ENCODE results near the gene CRABP1.

CRABP1 gene

DNA sequence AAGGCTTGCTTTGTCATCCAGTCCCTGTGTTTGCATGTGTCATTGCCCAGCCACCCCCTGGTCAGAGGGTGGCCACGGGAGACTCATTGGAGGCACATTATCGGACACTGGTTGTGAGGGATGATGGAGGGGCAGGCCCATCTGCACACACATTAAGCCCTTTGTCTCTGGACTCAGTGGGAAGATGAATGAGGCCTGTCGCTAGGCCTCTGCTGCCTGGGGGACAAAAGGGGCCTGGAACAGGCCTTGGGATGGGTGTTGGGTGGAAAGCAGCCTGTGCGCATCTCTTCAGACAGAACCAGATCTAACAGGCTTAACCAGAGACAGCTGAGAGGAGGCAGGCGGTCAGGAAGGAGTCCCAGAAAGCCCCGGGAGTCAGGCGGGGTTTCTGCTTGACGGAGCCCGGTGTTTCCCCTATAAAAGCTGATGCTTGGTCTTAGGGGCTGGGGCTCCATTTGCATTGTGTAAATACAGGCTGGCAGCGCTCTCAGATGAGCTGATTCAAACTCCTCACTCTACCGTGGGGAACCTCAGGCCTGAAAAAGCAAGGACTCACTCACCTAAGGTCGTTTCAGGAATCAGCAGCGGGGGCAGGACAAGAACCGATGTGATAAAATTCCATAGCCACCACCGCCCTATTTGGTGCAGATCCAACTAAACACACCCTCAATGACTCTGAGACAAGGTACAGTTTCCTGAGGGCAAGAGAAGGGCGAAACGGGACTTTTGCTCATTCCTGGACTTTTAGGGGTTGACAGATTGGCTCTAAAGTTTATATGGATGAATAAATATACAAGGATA is 23.7 kb upstream of the CRABP1 start:
- peak; percentile 25 for DNase-seq

DNA sequence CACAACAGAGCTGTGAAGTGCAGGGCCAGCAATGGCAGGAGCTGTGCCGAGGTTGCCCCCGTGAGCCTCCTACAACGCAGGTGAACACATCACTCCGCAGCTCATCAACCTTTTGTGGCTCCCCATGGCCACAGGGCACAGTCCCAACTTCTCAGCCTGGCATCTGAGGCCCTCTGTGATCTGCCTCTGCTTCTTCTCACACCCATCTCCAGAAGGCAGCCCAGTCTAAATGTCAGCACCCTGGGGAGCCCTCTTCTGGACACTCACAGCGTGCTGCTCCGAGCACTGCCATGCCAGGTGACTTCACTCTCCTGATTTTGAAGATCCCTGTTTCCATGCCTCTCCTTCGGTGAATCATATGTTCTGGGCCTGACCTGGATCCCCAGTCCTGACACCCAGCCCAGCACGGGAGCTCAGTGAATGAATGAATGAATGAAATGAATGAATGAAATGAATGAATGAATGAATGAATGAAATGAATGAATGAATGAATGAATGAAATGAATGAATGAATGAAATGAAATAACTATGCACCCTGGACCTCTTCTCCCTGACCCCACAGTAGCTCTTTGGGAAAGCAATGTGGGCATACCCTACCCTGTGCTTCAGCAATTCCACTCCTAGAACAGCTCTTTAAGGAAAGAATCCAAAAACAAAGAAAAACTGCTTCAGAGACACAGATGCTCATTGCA is 22.9 kb upstream of the CRABP1 start:
- no peak for DNase-seq

DNA sequence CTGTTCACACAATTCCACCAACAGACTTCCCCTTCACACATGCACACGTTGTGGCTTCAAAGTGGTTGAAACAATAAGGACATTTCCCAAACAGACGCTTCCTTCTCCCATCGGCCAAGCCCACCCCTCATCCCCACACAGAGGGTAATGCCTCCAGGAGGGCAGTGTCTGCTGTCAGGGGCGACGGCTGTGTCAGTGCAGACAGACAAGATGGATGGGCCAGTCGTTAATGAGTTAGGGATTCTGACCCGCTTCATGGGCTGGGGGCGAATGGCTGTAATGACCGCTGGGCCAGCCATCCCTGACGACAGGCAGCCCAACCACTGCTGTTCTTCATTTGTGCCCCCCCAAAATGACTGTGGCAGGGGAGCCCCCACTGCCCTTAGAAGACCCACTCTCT is 20.6 kb upstream of the CRABP1 start:
- DNase-seq: no peak

DNA sequence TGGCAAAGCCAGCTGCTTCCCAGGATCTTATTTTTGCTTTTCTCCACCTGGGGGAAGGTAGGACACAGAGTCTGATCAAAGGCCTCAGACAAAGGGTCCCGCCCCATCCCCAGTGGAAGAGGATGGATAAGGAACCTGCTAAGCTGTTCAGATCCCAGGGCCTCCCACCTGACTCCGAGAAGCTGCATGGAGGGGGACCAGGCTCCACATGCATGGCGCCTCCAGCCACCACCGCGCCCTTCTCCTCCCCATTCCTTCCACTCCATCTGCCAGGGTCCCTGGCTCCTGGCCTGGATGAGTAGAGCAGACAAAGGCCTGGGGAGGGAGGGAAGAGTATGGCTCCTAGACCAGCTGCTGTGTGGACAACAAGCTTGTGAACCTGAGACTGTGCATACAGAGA is 20.0 kb upstream of the CRABP1 start:
- no peak for DNase-seq

DNA sequence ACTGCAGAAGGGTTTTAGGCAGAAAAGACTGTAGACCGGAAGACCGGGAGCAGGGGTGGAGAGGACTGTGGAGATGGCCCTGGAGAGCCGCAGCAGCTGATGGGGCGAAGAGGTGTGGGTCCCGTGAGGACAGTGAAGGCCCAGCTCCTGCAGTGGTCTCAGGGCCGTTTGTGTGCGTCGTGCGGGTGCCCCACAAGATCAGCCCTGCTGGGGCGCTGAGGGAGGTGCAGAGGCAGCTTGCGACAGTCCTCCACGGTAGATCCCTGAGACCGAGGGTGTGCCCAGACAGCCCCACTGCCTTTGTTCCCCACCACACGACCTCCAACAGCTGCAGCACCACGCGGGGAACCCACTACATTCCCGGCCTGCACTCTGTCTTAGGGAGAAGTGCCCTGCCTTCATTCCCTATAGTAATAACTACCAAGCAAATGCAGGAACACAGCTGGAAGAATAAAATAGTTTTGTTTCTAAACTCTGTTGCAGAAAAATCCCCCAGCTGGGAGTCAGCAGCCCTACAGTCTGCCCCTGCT is 19.0 kb upstream of the CRABP1 start:
- no peak for DNase-seq

DNA sequence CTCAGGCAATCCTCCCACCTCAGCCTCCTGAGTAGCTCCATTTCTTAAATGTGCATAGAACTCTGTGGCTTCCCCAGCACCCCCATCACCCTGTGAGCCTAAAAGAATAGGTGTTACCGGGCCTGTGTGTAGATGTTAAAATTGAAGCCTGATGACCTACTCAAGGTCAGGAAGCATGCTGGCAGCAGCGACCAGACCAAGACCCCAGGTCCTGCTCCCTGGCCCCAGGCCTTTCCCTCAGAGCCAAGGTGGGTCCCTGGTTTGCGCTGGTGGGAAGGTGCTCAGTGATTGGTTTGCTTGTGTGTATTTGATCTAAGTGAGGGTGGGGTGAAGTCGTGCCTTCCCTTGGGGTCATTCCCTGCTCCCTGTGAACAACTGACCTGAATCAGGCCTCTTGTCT is 18.4 kb upstream of the CRABP1 start:
- DNase-seq: no peak

DNA sequence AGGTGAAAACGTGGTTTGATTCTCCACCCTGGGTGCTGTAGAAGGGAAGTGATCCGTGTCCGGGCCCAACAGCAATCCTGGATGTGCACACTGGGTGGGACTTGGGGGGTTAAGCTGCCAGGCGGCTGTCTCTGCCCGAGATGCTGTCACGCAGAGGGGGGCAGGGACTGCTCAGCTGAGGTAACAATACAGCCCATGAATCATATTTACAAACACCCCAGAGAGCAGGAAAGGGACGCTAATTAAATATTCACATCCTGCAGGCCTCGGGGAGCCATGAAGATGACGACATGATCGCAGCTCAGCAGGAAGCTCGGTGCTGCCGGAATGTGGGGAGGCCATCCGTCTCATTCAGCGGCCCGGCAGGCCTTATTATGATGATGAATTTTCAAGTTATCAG is 17.9 kb upstream of the CRABP1 start:
- DNase-seq: peak; percentile 28

DNA sequence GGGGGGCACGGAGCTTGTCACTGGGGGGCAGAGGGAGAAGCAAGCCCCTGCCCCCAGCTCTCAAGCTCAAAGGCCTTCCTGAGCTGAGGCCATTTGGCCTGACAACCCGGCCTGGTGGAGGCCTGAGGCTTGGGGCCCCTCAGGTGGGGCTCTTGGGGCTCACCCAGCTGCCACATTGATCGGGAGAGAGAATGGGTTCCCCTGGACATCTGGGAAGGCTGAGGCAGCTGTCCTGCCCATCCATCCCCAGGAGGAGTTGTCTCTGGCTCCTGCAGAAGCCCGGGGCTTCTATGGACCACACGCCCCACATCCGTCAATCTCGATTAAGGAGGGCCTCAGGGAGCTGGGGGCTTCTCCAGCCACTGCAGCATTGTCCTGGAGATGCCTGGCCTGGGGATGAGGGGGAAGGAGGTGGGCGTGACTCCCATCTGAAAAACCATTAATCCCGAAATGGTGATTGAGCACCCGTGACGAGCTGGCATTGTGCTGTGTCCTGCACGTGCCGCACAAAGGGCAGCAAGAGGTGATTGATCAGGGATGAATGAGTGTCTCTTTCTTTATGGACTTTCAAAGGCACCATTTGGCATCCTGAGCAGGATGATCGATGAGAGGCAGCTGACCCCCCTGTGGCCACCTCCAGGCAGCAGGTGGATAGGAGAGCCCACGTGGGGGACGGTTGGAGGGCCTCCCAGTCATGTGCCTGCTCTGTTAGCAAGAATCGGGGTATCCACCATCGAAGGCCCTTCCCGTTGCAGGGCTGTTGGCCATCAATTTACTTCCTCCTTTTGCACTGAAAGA is 17.2 kb upstream of the CRABP1 start:
- DNase-seq: no peak

DNA sequence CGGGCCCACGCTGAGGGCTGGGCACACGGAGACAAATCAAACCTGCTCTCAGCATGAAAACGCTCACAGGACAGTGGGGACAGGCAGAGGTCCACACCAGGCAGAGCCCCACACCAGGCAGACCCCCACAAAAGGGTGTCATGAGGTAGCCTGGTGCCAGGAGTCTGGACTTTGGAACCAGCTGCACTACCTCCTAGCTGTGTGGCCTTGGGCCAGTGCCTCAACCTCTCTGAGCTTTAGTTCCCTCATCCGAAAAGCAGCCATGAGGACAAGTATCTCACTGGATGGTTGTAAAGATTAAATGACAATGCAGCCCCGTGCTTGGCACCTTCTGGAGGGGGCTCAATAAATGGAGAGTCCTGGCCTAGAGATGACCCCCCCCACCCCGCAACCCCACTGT is 16.5 kb upstream of the CRABP1 start:
- DNase-seq: no peak

DNA sequence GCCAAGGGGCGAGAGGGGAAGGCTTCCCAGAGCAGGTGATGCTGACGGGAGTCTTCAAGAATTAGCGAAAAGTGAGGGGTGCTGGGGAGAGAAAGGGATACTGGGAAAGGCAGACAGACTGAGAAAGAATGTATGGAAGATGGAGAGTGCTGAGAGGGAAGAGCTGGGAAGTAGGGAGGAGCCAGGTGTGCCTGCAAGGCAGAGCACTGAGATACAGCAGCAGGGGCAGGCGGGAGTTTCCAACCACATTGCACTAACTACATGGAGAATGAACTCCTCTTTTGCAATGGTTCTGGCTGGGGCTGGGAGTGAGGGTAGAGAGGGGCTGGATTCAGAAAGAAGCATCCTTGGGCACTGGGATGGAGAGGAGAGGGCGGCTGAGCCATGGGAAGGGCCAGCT is 16.0 kb upstream of the CRABP1 start:
- no peak for DNase-seq

DNA sequence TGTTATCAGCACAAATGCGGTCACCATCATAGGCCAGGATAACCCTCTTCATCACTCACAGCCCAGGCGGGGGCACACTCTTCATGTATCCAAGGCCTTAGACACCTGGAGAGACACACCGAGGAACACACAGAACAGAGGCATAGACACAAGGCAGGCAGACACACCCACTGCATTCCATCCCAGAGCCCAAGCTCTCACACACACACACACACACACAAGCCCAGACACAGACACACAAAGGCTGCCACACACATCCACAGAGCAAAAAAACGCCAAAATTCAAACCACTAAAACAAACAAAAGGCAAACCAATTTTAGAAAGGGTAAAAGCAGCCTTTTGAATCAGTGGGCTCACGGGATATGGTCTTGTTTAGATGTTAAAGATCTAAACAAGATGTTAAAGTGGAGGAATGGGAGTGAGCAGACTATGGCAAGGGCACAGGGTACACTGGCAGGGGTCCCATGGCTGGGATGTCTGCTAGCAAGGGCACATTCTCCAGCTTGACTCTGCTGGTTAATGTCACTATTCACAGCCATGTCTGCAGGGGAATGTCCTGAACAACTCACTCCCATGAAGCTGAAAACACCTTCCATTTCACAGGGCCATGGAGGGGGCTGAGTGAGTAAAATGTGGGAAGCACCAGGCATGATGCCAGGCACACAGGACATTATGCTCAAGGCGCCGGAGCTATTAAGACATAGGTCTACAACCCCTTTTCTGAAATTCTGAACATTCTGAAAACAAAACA is 14.9 kb upstream of the CRABP1 start:
- DNase-seq: no peak

DNA sequence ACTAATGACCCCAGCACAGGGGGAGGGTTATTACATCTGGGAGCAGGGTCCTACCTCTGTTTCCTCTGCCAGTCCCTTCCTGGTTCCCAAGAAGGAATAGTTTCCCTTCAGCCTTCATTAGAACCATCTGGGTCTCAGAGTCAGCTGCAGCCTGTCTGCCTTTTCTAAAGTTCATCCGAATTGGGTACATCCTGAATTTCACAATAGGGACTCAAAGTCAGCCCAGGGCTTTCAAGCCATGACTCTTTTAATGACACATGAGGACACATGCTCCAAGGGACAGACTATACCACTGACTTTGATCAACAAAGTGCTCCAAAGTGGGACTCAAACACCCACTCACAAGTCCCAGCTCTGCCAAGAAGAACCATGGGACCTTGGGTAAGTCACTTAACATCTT is 12.7 kb upstream of the CRABP1 start:
- DNase-seq: no peak

DNA sequence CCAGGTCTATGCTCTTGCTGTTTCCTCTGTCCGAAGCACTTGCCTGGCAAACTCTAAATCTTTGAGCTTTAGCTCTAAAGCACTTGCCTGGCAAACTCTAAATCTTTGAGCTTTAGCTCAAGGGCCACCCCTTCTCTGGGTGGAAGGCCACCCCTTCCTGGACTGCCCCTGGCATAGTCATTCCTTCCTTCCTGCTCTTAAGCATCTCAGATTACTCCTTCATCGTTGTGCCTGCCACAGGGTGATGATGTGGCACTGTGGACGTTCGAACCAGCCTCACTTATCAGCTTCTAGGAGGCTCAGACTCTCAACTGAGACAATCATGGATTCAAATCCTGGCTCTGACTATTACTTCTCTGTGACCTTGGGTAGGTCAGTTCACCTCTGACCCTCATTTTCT is 10.5 kb upstream of the CRABP1 start:
- DNase-seq: no peak

DNA sequence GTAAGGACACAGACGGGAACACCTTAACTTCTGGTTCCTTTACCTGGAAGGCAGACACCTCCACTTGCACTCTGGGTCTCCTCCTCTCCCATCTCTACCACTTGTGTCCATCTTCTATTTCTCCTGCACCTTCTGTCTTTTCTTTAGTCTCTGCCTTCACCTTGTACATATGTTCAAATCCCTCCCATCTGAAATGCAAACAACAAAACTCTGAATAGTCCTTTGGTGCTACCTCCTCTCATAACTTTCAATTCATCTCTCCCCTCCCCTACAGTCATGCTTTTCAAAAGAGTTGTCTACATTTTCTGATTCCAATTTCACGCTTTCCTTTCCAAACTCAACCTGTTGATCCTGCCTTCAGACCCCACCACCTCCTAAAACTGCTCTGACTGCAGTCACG is 5.3 kb upstream of the CRABP1 start:
- DNase-seq: no peak

DNA sequence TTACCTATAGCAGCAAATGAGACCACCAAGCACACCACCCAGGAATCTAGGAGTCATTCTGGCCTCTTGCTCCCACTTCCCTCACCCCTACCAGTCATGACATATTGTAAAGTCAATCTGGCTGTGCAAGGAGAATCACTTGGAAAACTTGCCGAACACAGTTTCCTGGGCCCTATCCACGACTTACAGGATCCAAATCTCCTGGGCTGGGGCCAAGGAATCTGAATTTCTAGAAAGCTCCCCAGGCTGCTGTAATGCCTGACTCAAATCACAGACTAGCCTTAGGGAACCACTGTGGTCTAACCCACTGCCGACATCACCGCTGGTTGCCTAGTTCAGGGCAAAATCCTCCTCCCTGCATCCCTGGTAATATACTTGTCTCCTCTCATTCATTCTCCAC is 4.2 kb upstream of the CRABP1 start:
- no peak for DNase-seq

DNA sequence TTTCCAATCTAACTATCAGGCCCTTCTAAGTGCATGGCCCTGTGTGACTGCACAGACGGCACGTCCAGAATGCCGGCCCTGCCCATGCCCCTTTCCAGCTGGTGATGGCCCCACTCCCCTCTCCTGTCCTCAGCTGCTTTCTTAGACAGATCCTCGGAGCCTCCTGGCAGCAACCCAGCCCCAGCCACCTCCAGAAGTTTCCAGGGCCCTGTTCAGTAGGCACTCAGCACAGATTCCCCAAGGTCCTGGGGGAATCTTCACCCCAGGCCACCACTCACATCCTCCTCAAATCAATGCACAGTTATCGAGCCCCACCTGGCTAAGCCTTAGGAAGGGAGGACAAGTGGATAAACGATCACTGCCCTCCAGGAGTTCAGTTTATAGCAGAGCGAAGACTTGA is 1.4 kb upstream of the CRABP1 start:
- DNase-seq: no peak

DNA sequence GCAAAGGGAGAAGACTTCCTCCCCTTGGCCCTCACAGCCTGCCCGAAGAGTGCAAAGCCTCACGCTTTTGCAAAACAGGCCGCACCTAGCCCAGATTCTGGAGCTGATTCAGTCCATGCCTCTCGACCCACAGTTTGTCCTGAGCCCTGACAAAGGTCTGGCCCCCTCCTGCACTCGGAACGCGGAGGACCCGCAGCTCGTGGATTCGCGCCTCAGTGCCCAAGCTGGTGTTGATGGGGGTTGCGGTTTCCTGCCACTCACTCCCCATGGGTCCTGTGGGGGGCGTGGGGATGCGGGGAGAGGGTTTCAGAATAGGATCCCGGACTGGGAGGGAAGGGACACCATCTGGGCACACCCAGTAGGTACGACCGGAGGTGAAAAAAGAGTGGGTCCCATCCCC is 594 bp upstream of the CRABP1 start:
- DNase-seq: no peak

DNA sequence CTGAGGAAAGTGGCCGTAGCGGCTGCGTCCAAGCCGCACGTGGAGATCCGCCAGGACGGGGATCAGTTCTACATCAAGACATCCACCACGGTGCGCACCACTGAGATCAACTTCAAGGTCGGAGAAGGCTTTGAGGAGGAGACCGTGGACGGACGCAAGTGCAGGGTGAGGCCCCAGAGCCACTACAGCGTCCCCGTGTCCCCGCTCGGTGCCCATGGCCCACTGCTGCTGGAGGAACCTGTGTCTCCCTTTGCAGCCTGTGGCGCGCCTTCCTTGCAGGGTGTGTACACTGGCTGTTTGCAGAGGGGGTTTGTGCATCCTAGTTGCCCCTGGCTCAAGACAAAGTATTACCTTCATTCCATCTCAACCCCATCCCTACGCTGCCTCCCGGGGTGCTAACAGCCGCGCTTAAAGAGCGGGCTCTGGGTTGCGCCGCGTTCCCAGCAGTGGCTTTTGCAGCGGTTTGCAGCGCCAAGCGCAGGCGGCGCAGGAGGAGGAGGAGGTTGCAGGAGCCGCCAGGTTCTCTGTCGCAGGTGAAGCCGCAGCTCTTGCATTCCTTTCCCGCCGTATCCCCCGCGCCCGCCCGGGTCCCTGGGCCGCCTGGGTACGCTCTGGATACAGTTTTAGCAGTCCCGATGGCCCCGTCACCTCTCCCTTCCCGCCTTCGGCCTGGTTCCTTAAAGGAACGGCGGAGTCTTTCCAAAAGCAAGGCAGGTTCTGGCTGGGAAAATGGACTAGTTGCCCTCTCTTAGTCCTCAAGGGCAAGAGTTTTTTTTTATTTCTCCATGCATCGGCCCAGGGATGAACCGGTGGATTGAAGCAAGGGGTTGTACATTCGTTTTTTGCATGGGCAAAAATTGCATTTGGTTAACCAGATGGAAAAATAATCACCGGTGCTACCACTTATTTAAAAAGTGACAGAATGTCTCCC is 1.2 kb downstream of the CRABP1 start:
- peak; percentile 75 for DNase-seq

DNA sequence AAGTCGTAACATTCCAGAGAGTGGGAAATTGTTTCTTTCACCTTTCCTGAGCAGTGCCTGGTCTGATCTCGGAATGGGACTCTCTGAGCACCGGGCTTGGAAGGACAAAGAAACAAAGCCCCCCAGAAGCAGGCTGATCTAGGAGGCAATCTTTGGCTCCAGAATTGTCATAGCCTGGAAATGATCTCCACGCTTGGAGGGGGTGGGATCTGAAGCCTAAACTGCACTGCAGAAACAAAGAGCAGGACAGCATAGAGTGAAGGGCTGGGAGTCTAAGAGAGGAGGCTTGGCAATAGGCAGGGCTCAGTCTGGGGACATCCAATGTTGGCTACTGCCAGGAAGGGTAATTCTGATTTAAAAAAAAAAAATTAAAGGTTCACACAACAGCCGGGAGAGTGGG is 1.9 kb downstream of the CRABP1 start:
- DNase-seq: no peak

DNA sequence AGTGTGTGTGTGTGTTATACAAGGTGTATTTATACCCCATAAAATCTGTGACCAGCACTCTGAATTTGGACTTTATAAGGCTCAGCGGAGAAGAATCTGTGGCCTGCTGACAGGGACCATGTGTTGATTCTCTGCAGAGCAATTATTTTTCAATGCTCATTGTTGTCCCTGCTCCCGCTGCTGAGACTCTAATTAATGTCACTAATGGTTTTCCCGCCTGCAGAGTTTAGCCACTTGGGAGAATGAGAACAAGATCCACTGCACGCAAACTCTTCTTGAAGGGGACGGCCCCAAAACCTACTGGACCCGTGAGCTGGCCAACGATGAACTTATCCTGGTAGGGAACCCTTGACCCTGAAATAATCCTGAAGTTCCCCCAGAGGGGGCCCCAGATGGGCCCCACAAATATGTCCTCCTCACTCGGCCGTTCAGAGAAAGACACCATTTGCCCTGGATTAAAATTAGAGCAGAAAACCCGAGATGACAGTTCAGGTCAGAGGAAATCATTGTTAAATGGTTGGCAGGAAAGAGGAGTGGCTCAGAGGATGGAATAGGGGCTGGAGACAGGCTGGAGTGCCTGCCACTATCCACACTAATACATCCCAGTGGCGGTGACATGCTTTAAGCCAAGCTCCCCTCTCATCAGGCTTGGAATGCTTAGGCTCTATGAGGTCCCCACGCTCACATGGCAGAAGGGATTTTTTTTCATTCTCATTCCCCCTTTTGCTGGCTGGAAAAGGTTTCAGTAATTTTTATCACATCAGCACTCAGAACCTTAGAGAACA is 3.3 kb downstream of the CRABP1 start:
- DNase-seq: no peak
